Retinal pigment epithelial cell (primary cell): ENCODE data around the gene ST3GAL3.
A peak's percentile ranks its signal among the peaks of the same experiment; 100 is the strongest.

ENCODE experiments used
- DNase-seq: peaks from one replicate; pipeline ENCODE4 v3.0.0-alpha.2; 2010; ENCODE audit warnings: low read depth
- H3K4me3 ChIP-seq: 2 replicates; pipeline ENCODE4 v1.5.1; 2011; ENCODE audit warnings: mild to moderate bottlenecking, low read length, control low read depth, moderate library complexity
- CTCF ChIP-seq: conservative IDR thresholded peaks from 2 replicates; pipeline ENCODE4 v1.5.1; 2011; ENCODE audit warnings: low read depth, low read length, control low read depth, inconsistent platforms

Gene ST3GAL3

GRCh38 chr1:43919906-43920305, 212.6 kb downstream of the ST3GAL3 start:
- DNase-seq, result no peak
- no peak for TF ChIP-seq CTCF
- no peak overlapping the region for H3K4me3 ChIP-seq

- no peak overlapping the region for H3K4me3 ChIP-seq
- DNase-seq, result no peak
- TF ChIP-seq CTCF, result no peak
These were observed 213.7 kb downstream of the ST3GAL3 start for GRCh38 chr1:43921022-43921421.

DNA sequence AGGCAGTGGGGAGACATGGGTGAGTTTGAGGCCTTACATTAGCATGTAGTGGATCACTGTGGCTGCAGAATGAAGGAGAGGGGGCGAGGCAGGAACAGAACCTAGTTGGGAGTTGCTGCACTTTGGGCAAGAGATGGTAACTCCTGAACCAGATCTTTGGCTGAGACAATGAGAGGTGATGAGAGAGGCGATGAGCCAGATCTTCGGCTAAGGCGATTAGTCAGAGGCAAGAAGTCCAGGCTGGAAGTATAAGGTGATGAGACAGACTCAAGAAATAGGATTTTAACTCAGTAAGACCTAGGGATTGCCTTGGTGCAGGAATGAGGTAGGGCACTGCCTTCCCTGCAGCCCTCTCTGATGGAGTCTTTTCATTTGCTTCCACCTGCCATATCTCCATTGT, 217.2 kb downstream of the ST3GAL3 start:
- DNase-seq, result no peak
- H3K4me3 ChIP-seq, result no peak overlapping the region
- no peak for TF ChIP-seq CTCF

GRCh38 chr1:43925846-43926245, 218.5 kb downstream of the ST3GAL3 start:
- no peak for TF ChIP-seq CTCF
- no peak overlapping the region for H3K4me3 ChIP-seq
- no peak for DNase-seq

DNA sequence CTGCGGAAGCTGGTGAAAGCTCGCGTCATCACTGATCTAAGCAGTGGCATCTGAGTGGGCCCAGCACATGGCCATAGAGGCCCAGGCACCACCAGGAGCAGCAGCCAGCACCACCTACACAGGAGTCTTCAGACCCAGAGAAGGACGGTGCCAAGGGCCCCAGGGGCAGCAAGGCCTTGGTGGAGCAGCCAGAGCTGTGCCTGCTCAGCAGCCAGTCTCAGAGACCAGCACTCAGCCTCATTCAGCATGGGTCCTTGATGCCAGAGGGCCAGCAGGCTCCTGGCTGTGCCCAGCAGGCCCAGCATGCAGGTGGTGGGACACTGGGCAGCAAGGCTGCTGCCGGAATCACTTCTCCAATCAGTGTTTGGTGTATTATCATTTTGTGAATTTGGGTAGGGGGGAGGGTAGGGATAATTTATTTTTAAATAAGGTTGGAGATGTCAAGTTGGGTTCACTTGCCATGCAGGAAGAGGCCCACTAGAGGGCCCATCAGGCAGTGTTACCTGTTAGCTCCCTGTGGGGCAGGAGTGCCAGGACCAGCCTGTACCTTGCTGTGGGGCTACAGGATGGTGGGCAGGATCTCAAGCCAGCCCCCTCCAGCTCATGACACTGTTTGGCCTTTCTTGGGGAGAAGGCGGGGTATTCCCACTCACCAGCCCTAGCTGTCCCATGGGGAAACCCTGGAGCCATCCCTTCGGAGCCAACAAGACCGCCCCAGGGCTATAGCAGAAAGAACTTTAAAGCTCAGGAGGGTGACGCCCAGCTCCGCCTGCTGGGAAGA, 223.0 kb downstream of the ST3GAL3 start:
- no peak for DNase-seq
- H3K4me3 ChIP-seq, result no peak overlapping the region
- TF ChIP-seq CTCF, result peak; percentile 67

GRCh38 chr1:43930949-43931275, 223.6 kb downstream of the ST3GAL3 start:
- TF ChIP-seq CTCF, result no peak
- no peak for DNase-seq
- H3K4me3 ChIP-seq, result no peak overlapping the region
